CMK (cell line): ENCODE measurements around the gene TBC1D2B.

Experiments used
- DNase-seq: peaks from one replicate; pipeline ENCODE4 v3.0.0-alpha.2; 2010; ENCODE audit warnings: low read depth

TBC1D2B gene

GRCh38 chr15:78077053-78077870 lies at the start of gene TBC1D2B:
TSS of gene TBC1D2B (minus strand) at chr15:78077711. CDS start at chr15:78077652, 59 bp downstream.
- no peak for DNase-seq

GRCh38 chr15:78125267-78125666 lies 47.8 kb upstream of the TBC1D2B start:
- no peak for DNase-seq

GRCh38 chr15:78120523-78120922 lies 43.0 kb upstream of the TBC1D2B start:
- DNase-seq: no peak

- no peak for DNase-seq
These were observed 35.0 kb upstream of the TBC1D2B start for GRCh38 chr15:78112551-78112950.

- no peak for DNase-seq
These were observed 34.3 kb upstream of the TBC1D2B start for GRCh38 chr15:78111788-78112187.

- no peak for DNase-seq
These were observed 33.5 kb upstream of the TBC1D2B start for GRCh38 chr15:78110916-78111475.

- no peak for DNase-seq
These were observed 32.6 kb upstream of the TBC1D2B start for GRCh38 chr15:78110096-78110495.

- no peak for DNase-seq
These were observed 31.6 kb upstream of the TBC1D2B start for GRCh38 chr15:78109156-78109555.

GRCh38 chr15:78108300-78109084 lies 31.0 kb upstream of the TBC1D2B start:
- DNase-seq: peak; percentile 84

- no peak for DNase-seq
These were observed 30.0 kb upstream of the TBC1D2B start for GRCh38 chr15:78107471-78107870.

- peak; percentile 36 for DNase-seq
These were observed 28.1 kb upstream of the TBC1D2B start for GRCh38 chr15:78105476-78106241.

GRCh38 chr15:78104566-78105475 lies 27.3 kb upstream of the TBC1D2B start:
- no peak for DNase-seq

- no peak for DNase-seq
These were observed 26.6 kb upstream of the TBC1D2B start for GRCh38 chr15:78104119-78104479.

GRCh38 chr15:78103406-78104118 lies 26.1 kb upstream of the TBC1D2B start:
- DNase-seq: no peak

GRCh38 chr15:78102741-78103140 lies 25.2 kb upstream of the TBC1D2B start:
- no peak for DNase-seq

GRCh38 chr15:78102211-78102610 lies 24.7 kb upstream of the TBC1D2B start:
- DNase-seq: no peak

- DNase-seq: no peak
These were observed 24.1 kb upstream of the TBC1D2B start for GRCh38 chr15:78101423-78102105.

- DNase-seq: no peak
These were observed 23.4 kb upstream of the TBC1D2B start for GRCh38 chr15:78100886-78101285.

- DNase-seq: no peak
These were observed 20.7 kb upstream of the TBC1D2B start for GRCh38 chr15:78098131-78098755.
